ENCODE results near the gene GJA8.
"Not testable (repeated sequence)": the region's sequence is repeated elsewhere in the genome, so short reads cannot be mapped to it uniquely, and the experiment has no call there.

GJA8 gene

DNA sequence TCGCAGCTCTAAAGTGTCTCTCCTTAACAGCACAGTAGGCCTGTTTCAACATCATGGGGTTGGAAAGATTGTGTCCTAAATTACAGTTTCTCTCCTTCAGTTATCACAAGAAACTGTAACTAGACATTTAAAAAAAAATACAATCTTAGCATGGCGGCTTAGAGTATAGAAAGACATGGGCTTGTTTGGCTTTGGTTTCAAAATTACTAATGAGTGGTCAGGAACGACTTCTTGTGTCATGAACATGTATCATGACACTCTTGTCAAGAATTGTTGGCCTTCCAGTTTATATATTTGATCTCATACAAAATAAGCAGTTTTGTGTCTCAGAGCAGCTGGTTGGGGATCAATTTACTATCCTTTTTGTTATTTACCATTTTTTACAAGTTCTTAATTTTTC, 2.1 kb downstream of the GJA8 start:
- Mint-ChIP-seq H3K4me1 (peaks cover 7% of the 10 kb centered on the region), H3K36me3 (ENCODE audit: low read depth) (no peaks in the 10 kb centered on the region), H3K27ac (no peak overlapping the region)

DNA sequence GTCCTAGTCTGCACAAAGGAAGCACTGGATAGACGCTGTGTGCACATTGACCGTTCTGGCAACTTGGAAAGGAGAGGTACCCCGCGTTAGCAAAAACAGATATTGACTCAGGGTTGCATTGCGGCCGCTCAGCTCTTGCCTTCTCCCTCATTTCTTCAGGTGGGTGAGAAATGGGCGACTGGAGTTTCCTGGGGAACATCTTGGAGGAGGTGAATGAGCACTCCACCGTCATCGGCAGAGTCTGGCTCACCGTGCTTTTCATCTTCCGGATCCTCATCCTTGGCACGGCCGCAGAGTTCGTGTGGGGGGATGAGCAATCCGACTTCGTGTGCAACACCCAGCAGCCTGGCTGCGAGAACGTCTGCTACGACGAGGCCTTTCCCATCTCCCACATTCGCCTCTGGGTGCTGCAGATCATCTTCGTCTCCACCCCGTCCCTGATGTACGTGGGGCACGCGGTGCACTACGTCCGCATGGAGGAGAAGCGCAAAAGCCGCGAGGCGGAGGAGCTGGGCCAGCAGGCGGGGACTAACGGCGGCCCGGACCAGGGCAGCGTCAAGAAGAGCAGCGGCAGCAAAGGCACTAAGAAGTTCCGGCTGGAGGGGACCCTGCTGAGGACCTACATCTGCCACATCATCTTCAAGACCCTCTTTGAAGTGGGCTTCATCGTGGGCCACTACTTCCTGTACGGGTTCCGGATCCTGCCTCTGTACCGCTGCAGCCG, 5.4 kb downstream of the GJA8 start:
- ATAC-seq (no peak), DNase-seq (no peak)
- Mint-ChIP-seq H3K4me3 (no peak overlapping the region), H3K27me3 (no peaks in the 10 kb centered on the region), H3K9me3 (no peaks in the 10 kb centered on the region), H3K36me3 (ENCODE audit: low read depth) (no peaks in the 10 kb centered on the region), H3K4me1 (peaks cover 7% of the 10 kb centered on the region), H3K27ac (no peak overlapping the region)

More for the DNA sequence above, 2.1 kb downstream of the GJA8 start:
- H3K4me3 Mint-ChIP-seq, result no peak overlapping the region
- DNase-seq (no peak), ATAC-seq (no peak)
- no peaks in the 10 kb centered on the region for H3K9me3 Mint-ChIP-seq
- no peaks in the 10 kb centered on the region for H3K27me3 Mint-ChIP-seq

DNA sequence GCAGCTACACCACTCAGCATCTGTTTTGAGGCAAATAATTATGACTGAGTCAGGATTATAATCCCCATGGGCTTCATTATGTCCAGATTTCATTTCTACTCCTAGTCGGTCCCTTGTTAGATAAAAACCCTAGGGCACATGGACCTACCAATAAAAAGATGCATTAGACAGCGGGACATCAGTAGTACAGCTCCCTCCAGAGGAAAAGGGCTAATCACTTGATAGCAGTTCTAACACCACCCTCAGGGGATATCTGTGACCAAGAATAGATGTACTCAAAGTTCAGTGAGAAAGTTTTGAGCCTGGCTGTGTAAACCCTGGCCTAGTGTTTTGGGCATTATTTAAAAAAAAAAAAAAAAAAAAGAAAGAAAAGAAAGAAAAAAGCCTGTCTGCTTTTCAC, 10.0 kb downstream of the GJA8 start:
- Mint-ChIP-seq H3K4me3 (no peak overlapping the region), H3K4me1 (no peaks in the 10 kb centered on the region), H3K36me3 (ENCODE audit: low read depth) (no peaks in the 10 kb centered on the region), H3K27me3 (peaks cover 12% of the 10 kb centered on the region), H3K27ac (no peak overlapping the region), H3K9me3 (no peaks in the 10 kb centered on the region)
- ATAC-seq (no peak), DNase-seq (no peak)

DNA sequence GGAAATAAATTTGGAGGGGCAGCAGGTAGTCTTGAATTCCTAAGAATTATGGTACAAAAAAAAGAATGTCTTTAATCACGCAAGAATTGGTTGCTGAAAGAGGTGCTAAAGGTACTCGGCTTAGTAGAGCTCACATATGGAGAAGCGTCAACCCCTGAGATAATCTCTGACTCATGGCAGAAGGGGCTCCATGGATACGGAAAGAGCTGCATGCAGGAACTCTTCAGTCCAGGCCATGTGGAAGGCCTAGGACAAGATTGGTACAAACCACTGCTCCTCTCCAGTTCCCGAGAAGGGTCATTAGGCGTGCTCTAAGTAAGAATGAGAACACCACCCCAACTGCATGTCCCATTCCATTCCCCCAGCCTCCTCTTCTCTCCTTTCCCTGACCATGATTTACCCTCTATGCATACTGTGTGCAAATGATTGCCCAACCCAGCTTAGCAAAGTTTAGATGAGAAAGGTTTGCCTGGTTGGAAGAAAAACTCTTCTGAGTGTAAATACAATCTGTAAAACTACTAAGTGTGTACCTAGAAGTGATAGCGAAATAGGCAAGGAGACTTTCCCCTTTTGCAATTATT, 10.9 kb downstream of the GJA8 start:
- Mint-ChIP-seq H3K9me3 (no peaks in the 10 kb centered on the region), H3K36me3 (ENCODE audit: low read depth) (no peaks in the 10 kb centered on the region), H3K4me1 (no peaks in the 10 kb centered on the region), H3K4me3 (no peak overlapping the region), H3K27me3 (peaks cover 12% of the 10 kb centered on the region), H3K27ac (no peak overlapping the region)
- DNase-seq (no peak), ATAC-seq (no peak)

DNA sequence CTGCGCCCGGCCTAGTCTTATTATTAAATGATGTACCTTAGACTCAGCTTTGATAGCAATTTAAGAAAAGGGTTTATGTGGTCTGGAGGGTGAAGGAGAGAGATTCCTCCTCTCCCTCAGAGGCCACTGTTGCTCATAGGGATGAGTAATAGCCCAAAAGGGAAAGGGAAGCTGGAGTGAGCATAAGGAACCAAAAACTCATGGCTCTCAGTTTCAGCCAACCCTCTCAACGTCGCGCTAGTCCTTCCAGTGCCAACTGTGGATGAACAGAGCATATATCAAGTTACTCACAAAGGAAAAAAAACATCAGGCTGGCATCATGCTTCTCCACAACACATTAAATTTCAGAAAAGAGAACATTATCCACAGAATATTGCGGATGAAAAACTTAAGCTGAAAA, 17.3 kb downstream of the GJA8 start:
- no peak overlapping the region for H3K27ac Mint-ChIP-seq
- no peak for DNase-seq
- H3K36me3 Mint-ChIP-seq (ENCODE audit: low read depth), result no peaks in the 10 kb centered on the region
- no peak overlapping the region for H3K4me3 Mint-ChIP-seq
- H3K27me3 Mint-ChIP-seq, result peaks cover 12% of the 10 kb centered on the region
- peaks cover 6% of the 10 kb centered on the region for H3K4me1 Mint-ChIP-seq
- H3K9me3 Mint-ChIP-seq, result no peaks in the 10 kb centered on the region
- no peak for ATAC-seq

DNA sequence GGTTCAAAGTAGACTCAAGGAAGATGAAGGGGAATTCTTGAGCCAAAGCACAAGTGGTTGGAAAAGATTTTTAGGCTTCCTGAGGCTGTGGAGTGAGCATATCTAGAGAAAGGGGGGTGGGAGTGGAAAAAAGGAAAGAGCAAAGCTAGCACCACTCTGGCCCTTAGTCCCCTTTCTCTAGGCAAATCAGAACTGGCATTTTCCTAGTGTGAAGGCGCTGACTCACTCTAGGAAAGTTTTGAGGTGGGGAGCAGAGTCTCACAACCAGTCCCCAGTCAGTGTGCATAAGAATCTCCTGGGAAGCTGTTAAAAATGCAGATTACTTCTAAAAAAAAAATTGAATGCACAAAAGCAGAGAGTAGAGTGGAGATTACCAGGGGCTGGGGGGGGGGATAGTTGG, 22.2 kb downstream of the GJA8 start:
- ATAC-seq, result no peak
- H3K4me1 Mint-ChIP-seq, result peaks cover 12% of the 10 kb centered on the region
- no peaks in the 10 kb centered on the region for H3K9me3 Mint-ChIP-seq
- no peaks in the 10 kb centered on the region for H3K27me3 Mint-ChIP-seq
- H3K27ac Mint-ChIP-seq, result no peak overlapping the region
- peak; percentile 8 for DNase-seq
- H3K4me3 Mint-ChIP-seq, result no peak overlapping the region
- no peaks in the 10 kb centered on the region for H3K36me3 Mint-ChIP-seq (ENCODE audit: low read depth)

DNA sequence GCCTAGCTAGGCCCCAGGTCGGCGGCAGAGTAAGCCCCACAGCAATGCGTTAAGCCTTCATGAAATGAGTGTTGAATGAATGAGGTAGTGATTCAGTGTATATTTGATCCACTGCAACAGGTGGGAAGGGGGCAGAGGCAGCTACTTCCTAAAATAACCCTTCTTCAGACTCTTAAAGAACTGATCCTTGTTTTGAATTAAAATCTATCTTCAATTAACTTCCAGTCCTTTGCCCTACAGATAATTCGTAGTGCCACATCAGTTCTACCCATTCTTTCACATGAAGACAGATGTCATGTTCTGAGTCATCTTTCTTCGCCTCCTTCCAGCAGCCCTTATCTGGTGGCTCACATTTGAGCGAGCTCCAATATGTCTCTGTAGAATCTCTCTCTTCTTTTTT, 24.6 kb downstream of the GJA8 start:
- H3K4me3 Mint-ChIP-seq; H3K27me3 Mint-ChIP-seq; H3K9me3 Mint-ChIP-seq; ATAC-seq; H3K27ac Mint-ChIP-seq; H3K36me3 Mint-ChIP-seq (ENCODE audit: low read depth); DNase-seq: not testable (repeated sequence)
- H3K4me1 Mint-ChIP-seq, result peaks cover 31% of the 10 kb centered on the region

DNA sequence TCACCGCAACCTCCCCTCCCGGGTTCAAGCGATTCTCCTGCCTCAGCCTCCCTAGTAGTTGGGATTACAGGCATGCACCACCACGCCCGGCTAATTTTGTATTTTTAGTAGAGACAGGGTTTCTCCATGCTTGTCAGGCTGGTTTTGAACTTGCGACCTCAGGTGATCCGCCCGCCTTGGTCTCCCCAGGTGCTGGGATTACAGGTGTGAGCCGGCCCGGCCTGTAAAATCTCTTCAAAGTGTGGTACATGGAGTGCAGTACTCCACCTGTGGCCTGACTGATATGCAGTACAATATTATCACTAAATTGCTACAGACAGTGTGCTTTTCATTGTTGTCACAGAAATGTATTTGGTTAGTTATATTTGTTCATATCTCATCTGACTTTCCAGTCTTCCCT, 25.1 kb downstream of the GJA8 start:
- H3K4me3 Mint-ChIP-seq; DNase-seq; H3K27me3 Mint-ChIP-seq; H3K36me3 Mint-ChIP-seq (ENCODE audit: low read depth); ATAC-seq; H3K27ac Mint-ChIP-seq; H3K9me3 Mint-ChIP-seq: not testable (repeated sequence)
- peaks cover 34% of the 10 kb centered on the region for H3K4me1 Mint-ChIP-seq

DNA sequence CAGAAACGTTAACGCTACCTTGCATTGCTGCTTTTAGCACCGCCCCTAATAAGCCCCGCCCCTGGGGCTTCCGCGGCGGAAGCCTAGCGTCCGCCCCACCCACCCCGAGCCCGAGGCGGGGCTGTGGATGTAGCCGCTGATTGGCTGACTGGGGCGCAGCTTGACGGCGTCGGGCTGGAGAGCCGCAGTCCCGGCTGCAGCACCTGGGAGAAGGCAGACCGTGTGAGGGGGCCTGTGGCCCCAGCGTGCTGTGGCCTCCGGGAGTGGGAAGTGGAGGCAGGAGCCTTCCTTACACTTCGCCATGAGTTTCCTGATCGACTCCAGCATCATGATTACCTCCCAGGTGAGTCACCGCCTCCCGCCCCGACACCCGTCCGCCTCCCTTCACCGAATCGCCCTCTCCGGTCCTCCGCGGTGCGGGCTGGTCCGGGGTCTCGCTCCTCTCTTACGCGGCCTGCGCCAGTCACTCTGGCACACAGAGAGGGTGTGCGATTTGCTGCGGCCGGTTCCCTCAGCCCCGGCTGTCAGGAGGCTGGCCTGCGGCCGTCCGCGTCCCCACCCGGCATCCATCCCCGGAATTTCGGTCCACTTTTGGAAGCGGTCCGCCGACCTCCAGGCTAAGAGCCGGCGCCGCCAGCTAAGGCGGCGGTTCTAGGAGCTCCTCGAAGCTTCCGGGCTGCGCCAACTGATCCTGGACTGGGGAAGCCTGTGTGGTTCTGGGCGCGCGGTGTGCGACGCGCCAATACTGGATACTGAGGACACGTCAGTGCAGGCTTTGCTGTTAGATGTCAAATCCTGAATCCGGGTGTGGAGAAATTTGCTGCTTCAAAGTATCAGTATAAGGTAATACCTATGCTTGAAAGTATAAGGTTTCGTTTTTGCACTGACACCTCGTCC, 25.9 kb downstream of the GJA8 start, which contains the start of gene GPR89B:
Gene GPR89B, plus strand, starts transcription at position 185 of the 897 bp plus-strand sequence. Its CDS starts 117 bp downstream, at position 302.
- not testable (repeated sequence) for H3K27me3 Mint-ChIP-seq, H3K9me3 Mint-ChIP-seq
- peaks cover 10% of the 10 kb centered on the region for H3K36me3 Mint-ChIP-seq (ENCODE audit: low read depth)
- H3K27ac Mint-ChIP-seq, result peak within 1 kb of the TSS; percentile 73
- ATAC-seq (peak; percentile 99), DNase-seq (peak; percentile 90)
- peak within 1 kb of the TSS; percentile 81 for H3K4me3 Mint-ChIP-seq
- peaks cover 34% of the 10 kb centered on the region for H3K4me1 Mint-ChIP-seq

DNA sequence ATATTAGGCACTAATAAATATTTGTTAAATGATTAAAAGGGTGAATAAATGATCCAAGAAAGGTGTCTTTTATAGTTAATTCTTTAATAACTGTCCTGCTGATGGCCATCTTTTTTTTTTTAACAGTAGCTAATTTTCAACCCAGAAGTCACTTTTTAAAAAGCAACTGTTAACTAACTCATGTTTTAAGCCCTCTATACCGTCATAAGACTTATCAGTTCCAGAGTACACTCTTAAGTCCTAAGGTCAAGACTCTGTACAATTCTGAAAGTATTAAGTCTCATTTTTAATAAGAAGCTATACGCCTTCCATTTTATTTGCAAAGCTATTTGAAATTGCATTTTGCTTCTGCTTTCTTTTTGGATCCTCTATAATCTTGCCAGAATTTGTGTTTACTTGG, 28.5 kb downstream of the GJA8 start:
- H3K4me3 Mint-ChIP-seq, result peak overlapping the region; percentile 80
- not testable (repeated sequence) for H3K9me3 Mint-ChIP-seq, H3K27ac Mint-ChIP-seq, ATAC-seq, H3K27me3 Mint-ChIP-seq, DNase-seq
- H3K4me1 Mint-ChIP-seq, result peaks cover 26% of the 10 kb centered on the region
- H3K36me3 Mint-ChIP-seq (ENCODE audit: low read depth), result peaks cover 12% of the 10 kb centered on the region

DNA sequence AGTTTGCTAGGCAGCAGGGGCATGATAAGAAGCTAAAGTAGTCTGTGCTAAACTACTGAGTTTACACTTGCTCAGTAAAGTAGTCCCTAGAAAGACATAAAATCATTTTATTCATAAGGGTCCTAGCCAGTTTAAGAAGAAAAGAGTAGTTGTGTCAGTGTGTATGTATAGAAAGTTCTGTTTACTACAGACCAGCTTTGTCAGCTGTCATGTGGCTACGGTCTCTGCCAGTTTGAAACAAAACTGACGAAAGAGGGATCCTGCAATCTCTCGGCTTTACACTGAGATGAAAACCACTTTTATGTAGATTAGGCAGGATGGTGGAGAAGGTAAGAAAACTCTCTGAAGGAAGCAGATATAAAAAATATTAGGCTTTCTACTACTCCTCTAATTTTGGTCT, 32.7 kb downstream of the GJA8 start:
- Mint-ChIP-seq H3K36me3 (ENCODE audit: low read depth) (peaks cover 18% of the 10 kb centered on the region), H3K4me1 (peaks cover 20% of the 10 kb centered on the region)
- not testable (repeated sequence) for H3K27me3 Mint-ChIP-seq, H3K9me3 Mint-ChIP-seq, H3K4me3 Mint-ChIP-seq, DNase-seq, ATAC-seq, H3K27ac Mint-ChIP-seq

DNA sequence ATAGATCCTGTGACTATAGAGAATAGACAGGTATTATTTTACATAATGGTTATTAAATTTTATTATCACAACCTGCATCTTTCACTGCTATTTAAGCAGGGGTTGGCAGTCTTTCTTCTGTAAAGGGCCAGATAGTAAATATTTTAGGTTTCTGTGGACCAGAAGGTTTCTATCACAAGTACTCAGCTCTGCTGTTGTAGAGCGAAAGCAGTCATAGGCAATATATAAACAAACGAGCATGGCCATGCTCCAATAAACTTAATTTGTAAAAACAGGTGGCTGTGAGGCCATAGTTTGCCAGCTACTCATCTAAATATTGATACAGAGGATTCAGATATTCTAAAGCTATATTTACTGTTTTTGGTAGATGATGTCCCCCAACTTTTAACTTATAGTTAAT, 37.9 kb downstream of the GJA8 start:
- H3K27ac Mint-ChIP-seq; ATAC-seq; H3K4me3 Mint-ChIP-seq; DNase-seq; H3K27me3 Mint-ChIP-seq; H3K36me3 Mint-ChIP-seq (ENCODE audit: low read depth); H3K4me1 Mint-ChIP-seq; H3K9me3 Mint-ChIP-seq: not testable (repeated sequence)

DNA sequence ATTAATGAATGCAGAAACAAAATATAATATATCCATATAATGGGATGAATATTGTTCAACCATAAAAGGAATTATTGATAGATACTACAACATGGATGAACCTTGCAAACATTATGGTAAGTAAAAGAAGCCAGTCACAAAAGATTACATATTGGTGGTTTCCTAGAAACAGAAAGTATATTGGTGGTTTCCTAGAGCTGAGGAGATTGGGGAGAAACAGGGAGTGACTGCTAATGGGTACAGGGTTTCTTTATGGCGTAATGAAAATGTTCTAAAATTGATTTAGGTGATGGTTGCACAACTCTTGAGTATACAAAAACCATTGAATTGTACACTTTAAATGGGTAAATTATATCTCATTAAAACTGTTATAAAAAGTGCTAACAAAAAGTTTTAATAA, 40.0 kb downstream of the GJA8 start:
- not testable (repeated sequence) for H3K27ac Mint-ChIP-seq; ATAC-seq; H3K4me1 Mint-ChIP-seq; H3K27me3 Mint-ChIP-seq; H3K9me3 Mint-ChIP-seq; DNase-seq; H3K36me3 Mint-ChIP-seq (ENCODE audit: low read depth); H3K4me3 Mint-ChIP-seq

DNA sequence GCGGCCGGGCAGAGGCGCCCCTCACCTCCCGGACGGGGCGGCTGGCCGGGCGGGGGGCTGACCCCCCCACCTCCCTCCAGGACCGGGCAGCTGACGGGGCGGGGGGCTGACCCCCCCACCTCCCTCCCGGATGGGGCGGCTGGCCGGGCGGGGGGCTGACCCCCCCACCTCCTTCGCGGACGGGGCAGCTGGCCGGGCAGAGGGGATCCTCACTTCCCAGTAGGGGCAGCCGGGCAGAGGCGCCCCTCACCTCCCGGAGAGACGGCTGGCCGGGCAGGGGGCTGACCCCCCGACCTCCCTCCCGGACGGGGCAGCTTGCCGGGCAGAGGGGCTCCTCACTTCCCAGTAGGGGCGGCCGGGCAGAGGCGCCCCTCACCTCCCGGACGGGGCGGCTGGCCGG, 46.9 kb downstream of the GJA8 start:
- not testable (repeated sequence) for H3K27me3 Mint-ChIP-seq; ATAC-seq; DNase-seq; H3K9me3 Mint-ChIP-seq; H3K27ac Mint-ChIP-seq; H3K4me1 Mint-ChIP-seq; H3K4me3 Mint-ChIP-seq; H3K36me3 Mint-ChIP-seq (ENCODE audit: low read depth)

Measured in activated naive CD8-positive, alpha-beta T cell treated with anti-CD3 and anti-CD28 coated beads, Interleukin-2, amount 50 U/mL, for 24 hours (primary cell).